Activated T-helper 1 cell treated with anti-CD3 and anti-CD28 coated beads, Interleukin-12 subunit alpha, Interleukin-12 subunit beta, Interleukin-2, Interleukin-4 antibody, amounts not matched to agents 30 ng/mL and 10 ng/mL and 1 ng/mL, durations not matched to agents 14 hours and 24 hours and 36 hours (primary cell): ENCODE data around the gene ANXA2. TPM values are rescaled to one million over a fixed set of nuclear protein-coding genes. Genes with fewer than 3 reads are reported as not detected.
"Not testable (repeated sequence)": the region's sequence is repeated elsewhere in the genome, so short reads cannot be mapped to it uniquely, and the experiment has no call there.

ENCODE experiments used
- DNase-seq: peaks from one replicate; pipeline ENCODE4 v3.0.0; 2021; ENCODE audit warnings: low spot score
- H3K27ac Mint-ChIP-seq: one replicate; pipeline ENCODE4 v1.8.0; 2021; ENCODE audit warnings: mild to moderate bottlenecking, mixed read lengths
- H3K27me3 Mint-ChIP-seq: one replicate; pipeline ENCODE4 v1.8.0; 2022; ENCODE audit warnings: mild to moderate bottlenecking, moderate library complexity, mixed read lengths; ENCODE audit not compliant: insufficient read depth
- H3K36me3 Mint-ChIP-seq: one replicate; pipeline ENCODE4 v1.8.0; 2021; ENCODE audit warnings: low read depth, mixed read lengths
- H3K4me1 Mint-ChIP-seq: one replicate; pipeline ENCODE4 v1.8.0; 2021; ENCODE audit warnings: low read depth, mixed read lengths
- H3K4me3 Mint-ChIP-seq: one replicate; pipeline ENCODE4 v1.8.0; 2021; ENCODE audit warnings: mild to moderate bottlenecking, moderate library complexity, mixed read lengths
- H3K9me3 Mint-ChIP-seq: one replicate; pipeline ENCODE4 v1.8.0; 2021; ENCODE audit warnings: mixed read lengths
- intact Hi-C: fragments of 100-400 bp; cut with micrococcal nuclease; formaldehyde crosslinking; loops from one replicate; pipeline ENCODE4 v1.15.1; 2024
- total RNA-seq: library from RNA; stranded (reverse); gene quantifications from 2 replicates; pipeline ENCODE4 v1.2.3, GENCODE V29; 2022

ANXA2 gene
- total RNA-seq, 1 donor from 2014 or later: 247 TPM

DNA sequence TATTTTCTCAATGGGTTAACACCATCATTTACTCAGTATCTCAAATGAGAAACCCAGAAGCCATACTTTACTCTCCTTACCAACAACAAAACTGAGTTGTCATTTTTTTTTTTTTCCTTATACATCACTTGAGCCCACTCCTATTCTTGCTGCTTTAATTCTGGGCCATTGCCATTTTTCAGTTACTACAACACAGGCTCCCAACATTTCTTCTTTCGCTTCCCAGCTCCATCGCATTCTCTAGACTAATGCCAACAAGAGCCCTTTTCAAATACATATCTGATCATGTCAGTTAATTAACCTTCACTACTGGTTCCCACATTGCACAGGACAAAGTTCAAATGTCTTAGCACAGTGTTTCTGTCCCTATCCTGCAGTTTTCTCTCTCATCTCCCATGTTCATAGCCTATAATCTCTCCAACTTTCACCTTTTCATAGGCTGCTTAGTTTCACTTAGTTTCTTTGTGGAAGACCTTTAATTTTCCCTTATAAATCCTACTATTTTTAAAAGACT, 22.5 kb upstream of the ANXA2 start:
- DNase-seq: no peak
- Mint-ChIP-seq H3K27me3 (no peaks in the 10 kb centered on the region), H3K4me1 (peaks cover 12% of the 10 kb centered on the region), H3K27ac (no peak overlapping the region), H3K36me3 (peaks cover 21% of the 10 kb centered on the region), H3K4me3 (no peak overlapping the region), H3K9me3 (no peaks in the 10 kb centered on the region)
- intact Hi-C loops: no loop called here

DNA sequence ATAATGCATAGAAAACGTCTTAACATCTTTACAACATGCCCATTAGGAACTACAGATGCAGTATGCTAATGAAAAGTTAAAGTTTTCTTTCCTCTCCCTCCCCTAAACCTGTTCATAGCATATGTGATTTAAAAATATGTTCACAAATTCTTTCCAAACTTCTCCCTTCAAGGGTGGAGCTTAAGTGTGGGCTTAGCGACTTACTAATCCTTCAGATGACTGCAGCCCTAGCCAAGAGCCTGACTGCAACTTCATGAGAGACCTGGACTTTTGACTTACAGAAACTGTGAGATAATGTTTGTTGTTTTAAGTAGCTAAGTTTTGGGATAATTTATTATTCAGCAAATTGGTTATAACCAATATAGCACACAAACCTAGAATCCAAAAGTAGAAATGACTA, 22.0 kb upstream of the ANXA2 start:
- peaks cover 12% of the 10 kb centered on the region for H3K4me1 Mint-ChIP-seq
- no peak overlapping the region for H3K27ac Mint-ChIP-seq
- no peaks in the 10 kb centered on the region for H3K27me3 Mint-ChIP-seq
- no peaks in the 10 kb centered on the region for H3K9me3 Mint-ChIP-seq
- DNase-seq: no peak
- H3K4me3 Mint-ChIP-seq: no peak overlapping the region
- intact Hi-C loops: no loop called here
- peaks cover 21% of the 10 kb centered on the region for H3K36me3 Mint-ChIP-seq

DNA sequence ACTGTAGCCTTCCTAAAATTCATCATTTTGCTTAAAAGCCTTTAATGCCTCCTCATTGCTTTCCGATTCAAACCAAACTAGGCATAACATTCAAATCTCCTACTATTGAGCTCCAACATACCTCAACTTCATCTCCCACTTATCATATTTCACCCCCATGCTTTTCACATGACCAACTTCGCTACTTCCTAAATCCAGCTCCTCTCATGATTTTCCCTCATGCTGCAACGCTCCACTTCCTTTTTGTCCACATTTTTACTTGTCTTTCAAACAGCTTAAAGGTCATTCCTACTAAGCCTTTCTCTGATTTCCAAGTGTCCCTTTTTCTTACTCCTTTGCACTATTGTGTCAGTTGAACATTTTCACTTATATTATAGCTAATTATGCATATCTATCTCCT, 20.3 kb upstream of the ANXA2 start:
- no peak overlapping the region for H3K4me3 Mint-ChIP-seq
- intact Hi-C loops: no loop called here
- peaks cover 10% of the 10 kb centered on the region for H3K36me3 Mint-ChIP-seq
- H3K27me3 Mint-ChIP-seq: no peaks in the 10 kb centered on the region
- no peaks in the 10 kb centered on the region for H3K9me3 Mint-ChIP-seq
- H3K4me1 Mint-ChIP-seq: no peaks in the 10 kb centered on the region
- no peak overlapping the region for H3K27ac Mint-ChIP-seq
- no peak for DNase-seq

DNA sequence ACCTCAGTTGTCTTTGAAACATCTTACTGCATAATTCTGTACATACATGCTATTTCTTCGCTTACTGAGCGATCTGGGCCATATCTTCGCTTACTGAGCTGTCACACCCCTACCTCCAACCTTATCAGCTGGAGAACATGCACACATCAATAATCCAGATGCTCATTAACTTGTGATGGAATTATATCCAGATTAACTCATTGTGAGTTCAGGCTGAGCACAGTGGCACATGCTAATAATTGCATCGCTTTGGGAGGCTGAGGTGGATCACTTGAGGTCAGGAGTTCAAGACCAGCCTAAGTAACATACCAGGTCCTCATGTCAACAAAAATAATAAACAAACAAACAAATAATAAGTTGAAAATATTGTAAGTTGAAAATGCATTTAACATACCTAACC, 19.3 kb upstream of the ANXA2 start:
- H3K27me3 Mint-ChIP-seq: no peaks in the 10 kb centered on the region
- intact Hi-C loops: no loop called here
- H3K36me3 Mint-ChIP-seq: peaks cover 8% of the 10 kb centered on the region
- H3K4me3 Mint-ChIP-seq: no peak overlapping the region
- H3K4me1 Mint-ChIP-seq: no peaks in the 10 kb centered on the region
- H3K27ac Mint-ChIP-seq: no peak overlapping the region
- H3K9me3 Mint-ChIP-seq: no peaks in the 10 kb centered on the region
- DNase-seq: no peak

DNA sequence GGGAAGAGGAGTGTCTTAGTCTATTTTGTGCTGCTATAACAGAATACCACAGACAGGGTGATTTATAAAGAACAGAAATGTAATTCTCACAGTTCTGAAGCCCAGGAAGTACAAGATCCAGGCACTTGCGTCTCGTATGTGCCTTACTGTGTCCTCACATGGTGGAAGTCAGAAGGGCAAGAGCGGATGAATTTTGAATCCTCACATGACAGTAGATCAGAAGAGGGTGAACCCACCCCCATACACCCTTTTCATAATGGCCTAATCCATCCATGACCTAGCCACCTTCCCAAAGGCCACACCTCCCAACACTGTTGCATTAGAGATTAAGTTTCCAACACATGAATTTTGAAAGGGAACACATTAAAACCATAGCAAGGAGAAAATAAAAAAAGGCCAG, 18.7 kb upstream of the ANXA2 start:
- Mint-ChIP-seq H3K9me3 (no peaks in the 10 kb centered on the region), H3K27ac (no peak overlapping the region), H3K27me3 (no peaks in the 10 kb centered on the region), H3K4me1 (no peaks in the 10 kb centered on the region), H3K4me3 (no peak overlapping the region), H3K36me3 (peaks cover 8% of the 10 kb centered on the region)
- intact Hi-C loops: no loop called here
- DNase-seq: no peak

DNA sequence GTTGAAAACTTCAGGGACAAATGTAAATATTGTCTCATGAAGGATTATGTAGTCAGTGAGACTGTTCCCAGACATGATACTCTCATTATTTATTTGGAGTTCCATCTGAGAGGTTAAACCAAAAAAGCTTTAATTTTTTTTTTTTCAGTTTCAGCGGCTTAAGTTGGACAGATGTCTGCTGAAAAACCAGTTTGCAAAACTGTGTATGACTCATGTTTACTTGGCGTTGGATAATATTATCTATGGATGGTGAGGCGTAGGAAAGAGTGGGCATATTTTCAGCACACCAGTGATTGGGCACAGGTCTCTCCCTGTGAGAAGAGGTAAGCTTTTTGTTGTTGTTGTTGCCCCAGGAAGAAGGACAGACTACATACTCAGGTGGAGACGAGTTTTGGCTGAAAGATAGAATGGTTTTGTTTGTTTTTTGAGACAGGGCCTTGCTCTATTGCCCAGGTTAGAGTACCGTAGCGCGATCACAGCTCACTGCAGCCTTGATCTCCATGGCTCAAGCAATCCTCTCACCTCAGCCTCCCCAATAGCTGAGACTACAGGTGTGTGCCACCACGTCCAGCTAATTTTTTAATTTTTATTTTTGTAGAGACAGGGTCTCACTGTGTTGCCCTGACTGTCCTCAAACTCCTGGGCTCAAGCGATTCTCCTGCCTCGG, 16.4 kb upstream of the ANXA2 start:
- H3K4me1 Mint-ChIP-seq: peaks cover 2% of the 10 kb centered on the region
- no peak for DNase-seq
- no peak overlapping the region for H3K27ac Mint-ChIP-seq
- no peak overlapping the region for H3K4me3 Mint-ChIP-seq
- intact Hi-C loops: no loop called here
- H3K9me3 Mint-ChIP-seq: no peaks in the 10 kb centered on the region
- peaks cover 2% of the 10 kb centered on the region for H3K27me3 Mint-ChIP-seq
- H3K36me3 Mint-ChIP-seq: no peaks in the 10 kb centered on the region

DNA sequence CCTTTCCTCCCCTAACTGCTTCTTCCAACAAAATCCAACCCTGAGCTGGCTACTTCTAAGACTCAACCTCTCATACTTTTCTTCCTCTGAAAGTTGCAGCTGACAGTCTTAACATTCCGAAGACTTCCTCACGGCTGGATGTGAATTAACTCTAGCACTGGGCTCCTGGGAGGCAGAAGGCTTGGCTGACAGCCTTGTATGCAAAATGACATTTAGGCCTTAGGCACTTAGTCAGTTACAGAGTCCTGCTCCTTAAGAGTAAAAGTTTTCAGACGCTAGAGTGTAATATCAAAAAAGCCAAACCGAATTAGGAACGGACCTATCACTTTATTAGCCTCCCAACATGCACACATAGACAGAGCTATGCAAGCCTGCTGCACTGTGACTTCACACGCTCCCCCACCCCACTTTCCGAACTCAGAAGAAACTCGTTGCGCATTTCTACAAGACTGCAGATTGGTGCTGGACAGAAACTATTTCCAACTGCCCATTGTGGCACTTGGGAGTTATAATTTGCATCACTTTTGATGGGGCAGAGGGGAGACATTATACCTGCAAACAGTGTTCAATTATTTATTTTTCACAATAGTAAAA, 15.5 kb upstream of the ANXA2 start:
- H3K4me3 Mint-ChIP-seq: no peak overlapping the region
- peaks cover 2% of the 10 kb centered on the region for H3K27me3 Mint-ChIP-seq
- no peak for DNase-seq
- H3K9me3 Mint-ChIP-seq: no peaks in the 10 kb centered on the region
- no peak overlapping the region for H3K27ac Mint-ChIP-seq
- H3K36me3 Mint-ChIP-seq: peaks cover 3% of the 10 kb centered on the region
- intact Hi-C loops: no loop called here
- H3K4me1 Mint-ChIP-seq: peaks cover 10% of the 10 kb centered on the region

DNA sequence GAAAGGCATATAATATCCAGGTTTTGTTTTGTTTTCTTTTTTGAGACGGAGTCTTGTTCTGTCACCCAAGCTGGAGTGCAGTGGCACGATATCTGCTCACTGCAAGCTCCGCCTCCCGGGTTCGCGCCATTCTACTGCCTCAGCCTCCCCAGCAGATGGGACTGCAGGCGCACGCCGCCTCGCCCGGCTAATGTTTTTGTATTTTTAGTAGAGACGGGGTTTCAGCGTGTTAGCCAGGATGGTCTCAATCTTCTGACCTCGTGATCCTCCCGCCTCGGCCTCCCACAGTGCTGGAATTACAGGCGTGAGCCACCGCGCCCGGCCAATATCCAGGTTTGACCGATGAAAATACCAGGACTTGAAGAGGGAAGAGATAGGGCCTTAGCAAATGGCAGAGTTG, 15.0 kb upstream of the ANXA2 start:
- H3K36me3 Mint-ChIP-seq, intact Hi-C loops, H3K27ac Mint-ChIP-seq, H3K27me3 Mint-ChIP-seq, DNase-seq, H3K9me3 Mint-ChIP-seq, H3K4me3 Mint-ChIP-seq: not testable (repeated sequence)
- H3K4me1 Mint-ChIP-seq: peaks cover 14% of the 10 kb centered on the region

DNA sequence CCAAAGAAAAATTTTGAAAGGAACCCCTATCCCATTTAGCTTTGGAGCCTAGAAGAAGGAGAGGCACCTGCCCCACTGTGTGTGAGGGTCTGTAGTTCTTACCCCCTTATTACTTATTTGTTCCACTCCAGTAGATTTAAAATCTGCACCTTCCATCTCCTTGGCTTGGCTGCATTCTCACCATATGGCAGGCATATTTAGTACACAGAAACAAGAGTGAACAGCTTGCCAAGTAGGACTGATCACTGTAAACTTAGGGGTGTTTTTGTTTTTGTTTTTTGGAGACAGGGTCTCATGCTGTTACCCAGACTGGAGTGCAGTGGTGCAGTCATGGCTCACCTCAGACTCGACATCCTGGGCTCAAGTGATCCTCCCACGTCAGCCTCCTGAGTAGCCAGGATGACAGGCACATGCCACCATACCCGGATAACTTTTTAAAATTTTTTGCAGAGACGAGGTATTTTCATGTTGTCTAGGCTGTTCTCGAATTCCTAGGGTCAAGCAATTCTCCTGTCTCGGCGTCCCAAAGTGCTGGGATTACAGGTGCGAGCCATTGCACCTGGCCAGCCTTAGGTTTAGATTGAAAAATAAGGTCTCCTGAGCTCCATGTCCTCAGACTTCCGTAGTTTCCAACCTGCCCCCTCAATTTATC, 14.1 kb upstream of the ANXA2 start:
- intact Hi-C loops: no loop called here
- H3K4me3 Mint-ChIP-seq: no peak overlapping the region
- no peak for DNase-seq
- H3K27ac Mint-ChIP-seq: no peak overlapping the region
- H3K36me3 Mint-ChIP-seq: peaks cover 3% of the 10 kb centered on the region
- no peaks in the 10 kb centered on the region for H3K9me3 Mint-ChIP-seq
- H3K27me3 Mint-ChIP-seq: peaks cover 2% of the 10 kb centered on the region
- H3K4me1 Mint-ChIP-seq: peaks cover 14% of the 10 kb centered on the region

DNA sequence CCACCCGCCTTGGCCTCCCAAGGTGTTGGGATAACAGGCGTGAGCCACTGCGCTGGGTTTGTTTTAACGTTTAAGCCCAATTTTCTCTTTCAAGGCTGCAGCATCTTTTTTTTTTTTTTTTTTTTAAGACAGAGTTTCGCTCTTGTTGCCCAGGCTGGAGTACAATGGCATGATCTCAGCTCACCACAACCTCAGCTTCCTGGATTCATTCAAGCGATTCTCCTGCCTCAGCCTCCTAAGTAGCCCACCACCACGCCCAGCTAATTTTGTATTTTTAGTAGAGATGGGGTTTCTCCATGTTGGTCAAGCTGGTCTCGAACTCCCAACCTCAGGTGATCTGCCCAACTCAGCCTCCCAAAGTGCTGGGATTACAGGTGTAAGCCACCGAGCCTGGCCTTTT, 12.6 kb upstream of the ANXA2 start:
- DNase-seq, H3K27ac Mint-ChIP-seq, intact Hi-C loops, H3K36me3 Mint-ChIP-seq, H3K4me3 Mint-ChIP-seq, H3K27me3 Mint-ChIP-seq, H3K9me3 Mint-ChIP-seq: not testable (repeated sequence)
- H3K4me1 Mint-ChIP-seq: peaks cover 14% of the 10 kb centered on the region

DNA sequence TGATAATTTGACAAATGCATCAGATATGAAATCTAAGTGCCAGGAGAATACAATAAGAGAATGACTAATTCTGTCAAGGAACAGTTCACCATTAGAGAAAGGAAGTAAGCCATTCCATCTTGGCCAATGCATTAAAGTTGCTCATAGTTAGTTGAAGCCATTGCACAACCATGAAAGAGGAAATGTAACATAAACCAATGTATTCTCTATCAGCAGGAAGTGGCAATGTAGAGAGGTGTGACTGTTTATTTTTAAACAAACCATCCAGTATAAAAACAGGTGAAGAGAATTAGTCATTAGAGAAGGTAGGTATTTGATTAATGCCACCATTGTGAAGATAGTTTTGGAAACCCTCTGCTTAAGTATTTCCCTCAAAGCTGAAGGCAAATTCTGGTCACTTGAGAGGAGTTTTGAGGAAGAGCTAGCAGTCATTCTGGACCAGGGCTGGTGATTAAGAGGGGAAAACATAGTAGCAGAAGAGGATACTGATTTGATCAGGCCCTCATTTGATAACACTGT, 10.7 kb upstream of the ANXA2 start:
- Mint-ChIP-seq H3K27ac (peak overlapping the region; percentile 56), H3K4me1 (peaks cover 14% of the 10 kb centered on the region), H3K36me3 (peaks cover 3% of the 10 kb centered on the region), H3K27me3 (peaks cover 8% of the 10 kb centered on the region), H3K4me3 (no peak overlapping the region), H3K9me3 (no peaks in the 10 kb centered on the region)
- DNase-seq: no peak
- intact Hi-C loops: no loop called here

DNA sequence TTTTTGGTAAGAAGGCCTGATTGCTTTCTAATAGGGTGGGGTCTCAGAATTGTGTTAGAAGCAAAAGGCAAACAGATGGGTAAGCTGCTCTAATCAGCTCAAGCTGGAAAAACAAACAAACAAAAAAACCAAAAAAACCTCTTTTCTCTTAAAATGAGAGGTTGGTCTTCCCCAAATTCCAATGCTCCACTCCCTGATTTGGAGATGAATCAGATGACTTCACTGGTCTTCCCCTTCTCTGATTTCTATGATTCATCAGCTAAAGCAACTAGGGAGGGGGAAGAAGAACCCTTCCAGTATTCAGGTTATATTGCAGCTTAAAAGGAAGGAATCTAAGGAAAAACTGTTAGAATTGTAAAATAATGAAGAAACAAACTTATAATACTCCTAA, 9.6 kb upstream of the ANXA2 start:
- no peak for DNase-seq
- intact Hi-C loops: no loop called here
- Mint-ChIP-seq H3K4me3 (no peak overlapping the region), H3K27ac (no peak overlapping the region), H3K9me3 (no peaks in the 10 kb centered on the region), H3K36me3 (peaks cover 3% of the 10 kb centered on the region), H3K4me1 (peaks cover 14% of the 10 kb centered on the region), H3K27me3 (peaks cover 12% of the 10 kb centered on the region)
